ENCODE results near the gene NECTIN1.
A peak's percentile ranks its signal among the peaks of the same experiment; 100 is the strongest.

The NECTIN1 gene

GRCh38 chr11:119671051-119671450 is 57.9 kb downstream of the NECTIN1 start:
- DNase-seq: no peak

DNA sequence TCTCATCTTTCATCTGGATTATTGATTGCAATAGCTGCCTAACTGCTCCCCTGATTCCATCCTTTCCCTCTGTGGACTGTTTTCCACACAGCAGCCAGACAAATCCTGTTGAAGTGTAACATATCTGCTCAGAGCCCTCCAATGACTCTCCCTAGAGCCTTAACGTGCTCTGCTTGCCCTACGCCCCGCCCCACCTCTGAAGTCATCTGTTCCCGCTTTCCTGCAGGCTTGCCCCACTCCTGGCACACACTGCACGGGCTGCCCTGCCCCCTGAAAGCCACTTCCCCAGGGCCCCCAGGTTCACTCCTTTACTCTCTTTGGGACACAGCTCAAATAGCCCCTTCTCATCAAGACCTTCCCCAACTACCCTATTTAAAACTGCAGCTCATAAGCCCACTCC is 59.5 kb downstream of the NECTIN1 start:
- DNase-seq: no peak

DNA sequence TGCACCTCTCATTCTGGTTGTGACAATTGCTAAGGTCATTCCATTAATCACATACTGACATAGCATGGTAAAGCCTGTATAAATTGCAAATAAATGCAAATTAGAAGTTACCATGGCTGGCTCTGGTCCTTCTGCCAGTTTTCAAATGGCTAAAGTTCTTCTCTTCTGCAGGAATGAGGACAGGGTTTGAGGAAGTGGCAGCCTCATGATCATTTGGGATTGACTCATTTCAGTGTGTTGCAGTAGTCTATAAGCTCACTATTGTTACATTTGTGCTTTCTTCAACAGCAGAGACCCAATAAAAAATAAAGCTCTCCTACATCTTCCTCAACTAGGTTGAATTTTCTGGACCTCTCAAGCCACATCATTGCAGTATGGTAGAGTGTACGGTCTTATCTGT is 60.3 kb downstream of the NECTIN1 start:
- no peak for DNase-seq

GRCh38 chr11:119666463-119667131 is 62.4 kb downstream of the NECTIN1 start:
- DNase-seq: peak; percentile 95

DNA sequence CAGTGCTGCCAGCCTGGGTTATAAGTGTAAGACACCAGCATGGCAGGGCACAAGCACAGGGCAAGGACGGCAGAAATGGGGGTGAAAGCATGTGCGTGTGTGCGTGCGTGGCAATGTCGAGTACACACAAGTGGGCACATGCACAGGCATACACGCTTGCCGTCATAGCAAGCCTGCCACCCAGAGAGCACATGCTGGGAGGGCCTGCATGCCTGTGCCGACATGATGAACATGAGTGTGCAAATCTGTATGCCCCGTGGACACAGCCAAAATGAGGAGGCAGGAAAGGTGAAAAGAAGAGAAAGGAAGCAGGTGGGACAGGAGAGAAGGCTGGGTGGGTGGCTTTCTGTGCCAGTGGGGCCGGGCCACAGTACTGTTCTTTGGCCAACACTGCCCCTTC is 62.9 kb downstream of the NECTIN1 start:
- no peak for DNase-seq

- DNase-seq: no peak
These were observed 64.1 kb downstream of the NECTIN1 start for GRCh38 chr11:119664701-119665420.

- no peak for DNase-seq
These were observed 64.9 kb downstream of the NECTIN1 start for GRCh38 chr11:119664063-119664572.

- DNase-seq: no peak
These were observed 65.7 kb downstream of the NECTIN1 start for GRCh38 chr11:119663279-119663678.

DNA sequence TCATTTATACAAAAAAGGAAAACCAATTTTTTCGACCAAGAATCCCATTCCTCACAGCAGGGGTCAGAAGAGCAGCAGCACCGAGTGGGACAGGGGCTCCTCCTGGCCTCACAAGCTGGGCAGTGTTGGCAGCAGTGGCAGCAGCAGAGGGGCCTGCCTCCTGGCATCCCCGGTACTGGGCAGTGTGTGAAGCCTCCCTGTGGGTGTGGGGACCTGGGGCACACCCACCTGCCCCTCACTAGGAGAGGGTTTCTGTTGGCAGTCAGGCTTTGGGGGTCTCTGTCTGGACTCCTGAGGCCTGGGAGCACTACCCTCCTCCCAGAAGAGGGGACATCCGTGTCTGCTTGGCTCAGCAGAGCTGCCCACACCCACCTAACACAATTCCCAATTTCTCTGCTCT is 67.8 kb downstream of the NECTIN1 start:
- no peak for DNase-seq

- no peak for DNase-seq
These were observed 68.9 kb downstream of the NECTIN1 start for GRCh38 chr11:119659971-119660723.

- DNase-seq: no peak
These were observed 75.9 kb downstream of the NECTIN1 start for GRCh38 chr11:119652907-119653659.

GRCh38 chr11:119651802-119652584 is 77.0 kb downstream of the NECTIN1 start:
- peak; percentile 56 for DNase-seq

DNA sequence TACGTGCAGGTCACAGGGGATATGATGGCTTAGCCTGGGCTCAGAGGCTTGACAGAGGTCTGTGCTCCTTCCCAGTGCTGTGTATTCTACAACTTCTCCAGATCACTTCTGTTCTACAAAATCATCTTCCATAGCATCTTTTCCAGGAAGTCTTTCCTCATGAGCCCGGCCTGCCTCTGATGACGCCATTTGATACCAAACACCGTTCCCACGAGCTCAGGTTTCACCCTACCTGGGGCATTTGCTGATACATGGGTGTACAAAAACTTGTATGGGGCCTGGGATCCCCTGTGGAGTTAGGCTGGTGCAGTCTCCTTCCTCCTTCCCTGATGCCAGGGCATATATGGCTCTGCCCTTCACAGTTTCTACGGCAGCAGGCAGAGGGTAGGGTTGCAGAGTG is 78.7 kb downstream of the NECTIN1 start:
- no peak for DNase-seq

DNA sequence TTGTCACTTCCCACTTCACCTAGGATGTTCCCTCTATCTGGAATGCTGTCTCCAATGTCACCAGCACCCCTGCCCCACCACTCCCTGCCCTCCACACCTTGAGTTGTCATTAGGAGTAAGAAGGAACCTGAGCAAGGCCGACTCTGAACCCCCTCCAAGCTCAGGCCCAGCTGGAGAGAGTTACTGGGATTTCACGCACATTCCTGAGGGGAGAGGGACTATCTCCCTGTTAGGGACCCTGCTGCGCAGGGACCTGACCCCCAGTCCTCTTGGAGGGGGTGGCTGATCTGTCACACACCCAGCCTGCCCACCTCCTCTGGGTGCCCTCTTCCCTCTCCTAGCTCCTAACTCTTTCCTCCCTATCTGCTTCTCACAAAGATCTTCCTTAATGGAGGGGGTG is 81.7 kb downstream of the NECTIN1 start:
- no peak for DNase-seq

GRCh38 chr11:119645018-119645417 is 84.0 kb downstream of the NECTIN1 start:
- DNase-seq: no peak

DNA sequence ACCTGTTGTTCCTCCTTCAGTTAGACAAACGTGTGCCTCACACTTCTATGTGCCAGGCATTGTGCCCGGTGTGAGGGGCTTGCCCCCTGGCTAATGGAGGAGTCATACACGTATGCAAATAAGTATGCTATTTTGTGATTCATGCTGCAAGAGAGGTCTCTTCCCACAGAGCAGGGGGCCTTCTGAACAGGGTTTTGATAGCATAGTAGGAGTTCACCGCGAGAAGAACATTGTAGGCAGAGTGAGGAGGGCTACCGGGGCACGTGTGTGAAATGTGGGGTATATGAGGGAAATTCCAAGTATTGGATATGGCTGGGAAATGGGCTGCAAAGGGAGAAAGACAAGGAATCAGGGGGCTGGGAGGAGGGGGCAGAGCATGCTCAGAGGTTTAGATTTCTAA is 84.5 kb downstream of the NECTIN1 start:
- DNase-seq: no peak

DNA sequence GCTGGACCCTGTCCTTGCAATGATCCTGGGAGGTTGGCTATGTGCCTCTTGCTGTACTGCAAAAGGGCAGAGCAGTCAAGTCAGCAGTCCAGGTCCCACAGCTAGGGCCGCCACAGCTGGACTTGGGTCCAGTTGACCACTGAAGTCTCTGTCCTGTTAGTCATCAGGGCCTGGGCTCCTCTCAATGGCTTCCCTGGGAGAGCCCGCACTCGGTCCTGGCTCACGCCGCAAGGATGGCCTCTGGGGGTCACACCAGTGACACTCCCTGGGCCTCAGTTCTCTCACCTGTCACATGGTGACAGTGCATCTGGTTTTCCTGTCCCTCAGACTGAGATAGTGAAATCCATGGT is 85.1 kb downstream of the NECTIN1 start:
- no peak for DNase-seq

- DNase-seq: no peak
These were observed 85.7 kb downstream of the NECTIN1 start for GRCh38 chr11:119643212-119643875.

- peak; percentile 76 for DNase-seq
These were observed 86.8 kb downstream of the NECTIN1 start for GRCh38 chr11:119641983-119642745.

DNA sequence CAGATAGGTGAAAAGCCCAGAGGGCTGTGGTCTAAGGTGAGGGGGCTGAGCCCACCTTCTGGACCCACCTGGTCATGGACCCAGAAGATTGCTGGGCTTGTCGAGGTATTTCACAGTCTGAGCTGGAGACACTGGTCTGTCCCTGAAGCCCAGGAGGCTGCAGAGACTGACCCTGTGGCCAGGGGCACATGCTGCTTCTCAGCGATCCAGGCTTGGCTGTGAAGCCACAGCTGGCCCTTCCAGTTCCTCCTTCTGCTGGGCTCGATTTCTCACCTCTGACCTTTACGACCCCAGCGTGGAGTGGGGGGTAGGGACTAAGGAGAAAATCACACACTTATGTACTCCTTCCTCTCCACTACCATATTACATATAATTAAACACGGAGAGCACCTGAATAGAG is 88.5 kb downstream of the NECTIN1 start:
- DNase-seq: no peak

- no peak for DNase-seq
These were observed 89.3 kb downstream of the NECTIN1 start for GRCh38 chr11:119639642-119640205.
